PC-3 (cell line): ENCODE results near the gene KLF12. TPM values are rescaled to one million over a fixed set of nuclear protein-coding genes. Genes with fewer than 3 reads are reported as not detected.

ENCODE experiments used
- ATAC-seq: fragments of 200-7000 bp; cut with Tn5 transposase; 2 replicates; pipeline ENCODE4 v1.9.1; 2020; ENCODE audit warnings: mild to moderate bottlenecking, moderate library complexity
- BruUV-seq: library from RNA; stranded (reverse); fragments of 400-500 nt; replicated peaks from 2 replicates; lab custom pipeline; 2021; lab: Mats Ljungman, UMichigan
- CTCF ChIA-PET: fragments of 300-600 bp; sonication (Branson Sonifier 250); formaldehyde crosslinking; loops from one replicate; lab custom pipeline; 2022; ENCODE audit warnings: antibody characterized with exemption; lab: Charles Lee
- POLR2A ChIA-PET: fragments of 300-600 bp; sonication (Branson Sonifier 250); formaldehyde crosslinking; loops from one replicate; lab custom pipeline; 2022; ENCODE audit warnings: antibody characterized with exemption; ENCODE audit not compliant: unreplicated experiment; lab: Charles Lee
- DNase-seq: peaks from one replicate; pipeline ENCODE4 v3.0.0-alpha.2; 2015
- H2AFZ ChIP-seq: fragments of 300-600 bp; sonication (generic); 2 replicates; pipeline ENCODE4 v1.6.0; 2016; ENCODE audit warnings: antibody characterized with exemption, low read length
- H3F3A ChIP-seq: fragments of 300-600 bp; sonication (generic); one replicate; pipeline ENCODE4 v1.6.0; 2017; ENCODE audit warnings: antibody characterized with exemption, low read length, control low read depth, mild to moderate bottlenecking; ENCODE audit not compliant: unreplicated experiment
- H3K27ac ChIP-seq: fragments of 300-600 bp; sonication (generic); 2 replicates; pipeline ENCODE4 v1.5.1; 2016; ENCODE audit warnings: mild to moderate bottlenecking, low read length
- H3K27me3 ChIP-seq: fragments of 300-600 bp; sonication (generic); 2 replicates; pipeline ENCODE4 v1.6.1; 2016; ENCODE audit warnings: low read length, mixed read lengths
- H3K36me3 ChIP-seq: fragments of 300-600 bp; sonication (generic); 2 replicates; pipeline ENCODE4 v1.6.1; 2016; ENCODE audit warnings: low read depth, mixed run types, low read length, mixed read lengths
- H3K4me1 ChIP-seq: fragments of 300-600 bp; sonication (generic); 2 replicates; pipeline ENCODE4 v1.5.1; 2016; ENCODE audit warnings: low read length; ENCODE audit not compliant: insufficient read depth
- H3K4me2 ChIP-seq: fragments of 300-600 bp; sonication (generic); 2 replicates; pipeline ENCODE4 v1.6.0; 2016; ENCODE audit warnings: low read length
- H3K4me3 ChIP-seq: fragments of 300-600 bp; sonication (generic); 2 replicates; pipeline ENCODE4 v1.5.1; 2016; ENCODE audit warnings: mild to moderate bottlenecking, low read length, mixed read lengths
- H3K79me2 ChIP-seq: fragments of 300-600 bp; sonication (generic); 2 replicates; pipeline ENCODE4 v1.6.1; 2017; ENCODE audit warnings: low read length, mixed read lengths
- H3K9ac ChIP-seq: fragments of 300-600 bp; sonication (generic); 2 replicates; pipeline ENCODE4 v1.6.0; 2016; ENCODE audit warnings: mild to moderate bottlenecking, low read length
- H3K9me2 ChIP-seq: fragments of 300-600 bp; sonication (generic); replicated peaks from 2 replicates; pipeline ENCODE4 v1.6.1; 2016; ENCODE audit warnings: mixed run types, low read length, mixed read lengths
- H3K9me3 ChIP-seq: fragments of 300-600 bp; sonication (generic); 2 replicates; pipeline ENCODE4 v1.6.1; 2016; ENCODE audit warnings: low read length, mixed read lengths
- H4K20me1 ChIP-seq: fragments of 300-600 bp; sonication (generic); 2 replicates; pipeline ENCODE4 v1.6.1; 2016; ENCODE audit warnings: low read length, mixed read lengths
- EZH2 ChIP-seq: fragments of 300-600 bp; sonication (generic); IDR thresholded peaks from one replicate; pipeline ENCODE4 v1.6.1; 2017; ENCODE audit warnings: antibody characterized with exemption, mild to moderate bottlenecking, low read length; ENCODE audit not compliant: unreplicated experiment
- EZH2phosphoT487 ChIP-seq: fragments of 300-600 bp; sonication (generic); IDR thresholded peaks from 2 replicates; pipeline ENCODE4 v1.6.1; 2018; ENCODE audit warnings: mild to moderate bottlenecking, antibody characterized with exemption, low read length, borderline replicate concordance
- intact Hi-C: fragments of 100-400 bp; cut with micrococcal nuclease; formaldehyde crosslinking; loops from 2 replicates; pipeline ENCODE4 v1.9.0; 2023
- total RNA-seq: library from RNA; depleted of rRNA; stranded (reverse); fragments of >200 nt; gene quantifications from 2 replicates; pipeline ENCODE4 v1.2.3, GENCODE V29; 2014
- TF ChIP-seq, protein P1 (sequence below): fragments of 300-600 bp; sonication (generic); conservative IDR thresholded peaks from 2 replicates; pipeline ENCODE4 v1.5.1; 2017; ENCODE audit warnings: antibody characterized with exemption, low read depth, mild to moderate bottlenecking, low read length

Gene KLF12
- total RNA-seq, 1 experiment from 2014 or later: 6.4 TPM

DNA sequence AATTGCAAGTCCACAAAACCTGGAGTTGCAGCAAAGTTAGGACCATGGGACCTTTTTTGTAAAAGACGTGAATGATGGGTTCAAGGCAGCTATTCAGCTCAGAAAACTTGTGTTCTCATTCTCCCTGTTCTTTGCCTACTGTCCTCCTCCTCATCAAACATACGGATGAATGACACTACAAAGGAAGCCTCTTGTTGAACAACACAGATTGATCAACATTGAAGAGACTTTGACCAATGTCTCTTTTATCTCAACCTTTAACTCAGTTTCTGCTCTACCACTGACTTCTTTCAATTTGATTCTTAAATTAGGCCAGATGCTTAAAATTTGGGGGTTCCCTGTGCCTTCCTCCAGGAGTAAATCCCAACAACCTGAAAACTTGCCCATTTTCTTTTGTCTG, 27.9 kb upstream of the KLF12 start:
- ATAC-seq (no peak), DNase-seq (no peak)
- H3F3A ChIP-seq: no peaks in the 10 kb centered on the region
- no peaks in the 10 kb centered on the region for H4K20me1 ChIP-seq
- H3K9me3 ChIP-seq: no peaks in the 10 kb centered on the region
- H3K27me3 ChIP-seq: no peaks in the 10 kb centered on the region
- no peaks in the 10 kb centered on the region for H3K79me2 ChIP-seq
- no peaks in the 10 kb centered on the region for H3K36me3 ChIP-seq
- ChIA-PET CTCF (no interaction called here), POLR2A (no interaction called here)
- intact Hi-C loops: no loop called here
- no TSS peak for BruUV-seq
- no peak overlapping the region for H3K27ac ChIP-seq
- H3K4me2 ChIP-seq: no peak overlapping the region
- no peak overlapping the region for H3K4me3 ChIP-seq
- no peaks in the 10 kb centered on the region for H3K9me2 ChIP-seq
- H3K4me1 ChIP-seq: no peaks in the 10 kb centered on the region
- no peak for TF ChIP-seq EZH2
- TF ChIP-seq EZH2phosphoT487: no peak
- TF ChIP-seq, protein P1, sequence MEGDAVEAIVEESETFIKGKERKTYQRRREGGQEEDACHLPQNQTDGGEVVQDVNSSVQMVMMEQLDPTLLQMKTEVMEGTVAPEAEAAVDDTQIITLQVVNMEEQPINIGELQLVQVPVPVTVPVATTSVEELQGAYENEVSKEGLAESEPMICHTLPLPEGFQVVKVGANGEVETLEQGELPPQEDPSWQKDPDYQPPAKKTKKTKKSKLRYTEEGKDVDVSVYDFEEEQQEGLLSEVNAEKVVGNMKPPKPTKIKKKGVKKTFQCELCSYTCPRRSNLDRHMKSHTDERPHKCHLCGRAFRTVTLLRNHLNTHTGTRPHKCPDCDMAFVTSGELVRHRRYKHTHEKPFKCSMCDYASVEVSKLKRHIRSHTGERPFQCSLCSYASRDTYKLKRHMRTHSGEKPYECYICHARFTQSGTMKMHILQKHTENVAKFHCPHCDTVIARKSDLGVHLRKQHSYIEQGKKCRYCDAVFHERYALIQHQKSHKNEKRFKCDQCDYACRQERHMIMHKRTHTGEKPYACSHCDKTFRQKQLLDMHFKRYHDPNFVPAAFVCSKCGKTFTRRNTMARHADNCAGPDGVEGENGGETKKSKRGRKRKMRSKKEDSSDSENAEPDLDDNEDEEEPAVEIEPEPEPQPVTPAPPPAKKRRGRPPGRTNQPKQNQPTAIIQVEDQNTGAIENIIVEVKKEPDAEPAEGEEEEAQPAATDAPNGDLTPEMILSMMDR: no peak
- no peak overlapping the region for H2AFZ ChIP-seq
- H3K9ac ChIP-seq: no peak overlapping the region

DNA sequence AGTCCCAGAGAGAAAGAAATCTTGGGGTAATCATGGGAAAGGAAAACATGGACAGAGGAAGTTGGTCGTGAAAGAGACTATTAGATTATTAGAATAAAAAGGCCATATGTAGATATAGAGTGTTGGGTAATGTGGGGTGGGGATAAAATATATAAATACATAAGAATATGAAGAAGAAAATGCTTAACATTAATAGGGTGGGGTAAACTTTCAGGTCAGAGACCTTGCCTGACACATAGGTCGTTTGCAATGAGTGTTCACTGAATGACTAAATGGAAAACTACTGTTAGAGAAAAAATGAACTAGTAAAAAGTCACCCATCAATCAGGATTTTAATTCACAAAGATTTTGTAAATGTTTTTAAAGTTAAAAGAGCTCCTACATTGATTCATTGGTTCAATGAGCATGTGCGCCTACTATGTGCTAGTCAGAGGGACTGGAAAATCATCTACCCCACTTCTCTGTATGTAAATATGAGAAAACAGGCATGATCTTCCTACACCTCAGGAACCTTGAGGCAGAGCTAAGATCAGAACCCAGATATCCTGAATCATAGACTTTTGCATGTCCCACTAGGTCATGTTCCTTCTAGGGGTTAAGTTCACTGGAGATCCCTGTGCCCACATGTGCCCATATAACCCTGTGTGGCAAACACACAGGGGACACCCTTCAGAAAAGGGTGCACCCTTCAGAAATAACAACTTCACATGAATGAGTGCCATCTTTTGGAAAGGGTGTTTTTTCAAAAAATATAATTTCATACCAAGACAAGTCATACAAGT, 24.6 kb upstream of the KLF12 start:
- Histone ChIP-seq H3K27me3 (no peaks in the 10 kb centered on the region), H3K27ac (no peak overlapping the region), H3K4me2 (no peak overlapping the region), H3K9me3 (no peaks in the 10 kb centered on the region), H3K79me2 (no peaks in the 10 kb centered on the region), H3K4me1 (no peaks in the 10 kb centered on the region), H3K4me3 (no peak overlapping the region), H2AFZ (no peak overlapping the region), H3K9me2 (no peaks in the 10 kb centered on the region), H3K36me3 (no peaks in the 10 kb centered on the region), H3K9ac (no peak overlapping the region), H4K20me1 (no peaks in the 10 kb centered on the region), H3F3A (no peaks in the 10 kb centered on the region)
- DNase-seq (no peak), ATAC-seq (no peak)
- CTCF ChIA-PET: no interaction called here
- TF ChIP-seq EZH2: no peak
- POLR2A ChIA-PET: no interaction called here
- intact Hi-C loops: no loop called here
- BruUV-seq: no TSS peak

- ATAC-seq: no peak
- no peak overlapping the region for H3K4me2 ChIP-seq
- no peak overlapping the region for H3K27ac ChIP-seq
Observed at GRCh38 chr13:74158028-74158427, 23.8 kb upstream of the KLF12 start.

More at GRCh38 chr13:74158028-74158427, 23.8 kb upstream of the KLF12 start:
- H3K9ac ChIP-seq: no peak overlapping the region
- H3K27me3 ChIP-seq: no peaks in the 10 kb centered on the region
- no peak overlapping the region for H3K4me3 ChIP-seq
- no peak for DNase-seq
- ChIA-PET POLR2A (no interaction called here), CTCF (no interaction called here)
- BruUV-seq: no TSS peak
- TF ChIP-seq, protein P1: no peak
- TF ChIP-seq EZH2: no peak
- TF ChIP-seq EZH2phosphoT487: no peak
- H3K9me3 ChIP-seq: no peaks in the 10 kb centered on the region
- no peaks in the 10 kb centered on the region for H3K9me2 ChIP-seq
- H3K36me3 ChIP-seq: no peaks in the 10 kb centered on the region
- no peaks in the 10 kb centered on the region for H3F3A ChIP-seq
- H2AFZ ChIP-seq: no peak overlapping the region
- H4K20me1 ChIP-seq: no peaks in the 10 kb centered on the region
- intact Hi-C loops: no loop called here
- H3K79me2 ChIP-seq: no peaks in the 10 kb centered on the region
- no peaks in the 10 kb centered on the region for H3K4me1 ChIP-seq
